ENCODE data around the gene RNF148.

GRCh38 chr7:122679813-122680212, 22.9 kb downstream of the RNF148 start:
- TF ChIP-seq, protein P1, sequence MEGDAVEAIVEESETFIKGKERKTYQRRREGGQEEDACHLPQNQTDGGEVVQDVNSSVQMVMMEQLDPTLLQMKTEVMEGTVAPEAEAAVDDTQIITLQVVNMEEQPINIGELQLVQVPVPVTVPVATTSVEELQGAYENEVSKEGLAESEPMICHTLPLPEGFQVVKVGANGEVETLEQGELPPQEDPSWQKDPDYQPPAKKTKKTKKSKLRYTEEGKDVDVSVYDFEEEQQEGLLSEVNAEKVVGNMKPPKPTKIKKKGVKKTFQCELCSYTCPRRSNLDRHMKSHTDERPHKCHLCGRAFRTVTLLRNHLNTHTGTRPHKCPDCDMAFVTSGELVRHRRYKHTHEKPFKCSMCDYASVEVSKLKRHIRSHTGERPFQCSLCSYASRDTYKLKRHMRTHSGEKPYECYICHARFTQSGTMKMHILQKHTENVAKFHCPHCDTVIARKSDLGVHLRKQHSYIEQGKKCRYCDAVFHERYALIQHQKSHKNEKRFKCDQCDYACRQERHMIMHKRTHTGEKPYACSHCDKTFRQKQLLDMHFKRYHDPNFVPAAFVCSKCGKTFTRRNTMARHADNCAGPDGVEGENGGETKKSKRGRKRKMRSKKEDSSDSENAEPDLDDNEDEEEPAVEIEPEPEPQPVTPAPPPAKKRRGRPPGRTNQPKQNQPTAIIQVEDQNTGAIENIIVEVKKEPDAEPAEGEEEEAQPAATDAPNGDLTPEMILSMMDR (IDR thresholded peaks at IDR 0.05), result no peak
- TF ChIP-seq POLR2A (IDR thresholded peaks at IDR 0.05), result no peak
